NCI-H774 (cell line): ENCODE measurements around the gene ERCC1.

Source experiments
- DNase-seq: peaks from one replicate; lab custom pipeline; 2025; lab: John Stamatoyannopoulos, UW

ERCC1 gene

DNA sequence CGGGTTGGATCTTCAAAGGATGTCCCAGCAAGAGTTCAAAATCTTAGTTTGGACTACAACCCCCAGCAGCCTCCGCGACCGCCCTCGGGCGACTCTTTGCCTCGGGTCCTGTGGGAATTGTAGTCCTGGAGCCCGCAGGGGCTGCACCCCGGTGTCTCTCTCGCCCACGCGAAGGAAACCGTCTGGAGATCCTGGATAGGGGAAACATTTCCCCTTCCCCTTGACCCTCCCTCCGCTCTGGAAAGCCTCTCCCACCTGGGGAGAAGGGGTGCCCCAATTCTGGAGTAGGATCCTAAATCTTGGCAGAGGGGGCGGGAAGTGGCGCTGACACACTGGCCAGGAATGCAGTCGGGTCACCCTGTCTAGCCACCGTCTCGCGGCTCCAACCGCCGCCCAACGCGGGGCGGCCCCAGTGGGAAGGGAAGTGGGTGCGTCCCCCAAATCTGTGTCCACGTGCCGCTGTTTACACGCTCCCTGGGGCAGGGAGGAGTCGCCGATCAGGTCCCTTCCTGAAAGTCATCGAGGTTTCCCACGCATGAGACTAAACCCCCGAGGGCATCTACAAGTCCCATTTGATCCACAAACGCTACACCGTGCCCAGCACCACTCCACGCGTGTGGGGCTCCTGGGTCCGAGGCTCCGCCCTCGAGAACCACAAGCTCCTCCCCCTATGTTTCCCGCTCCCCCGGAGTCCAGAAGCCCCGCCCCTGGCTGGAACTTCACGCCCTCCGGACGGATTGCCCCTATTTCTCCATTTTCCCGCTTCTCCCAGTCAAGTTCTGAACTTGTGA, 18.1 kb downstream of the ERCC1 start:
- DNase-seq, result peak; percentile 74

DNA sequence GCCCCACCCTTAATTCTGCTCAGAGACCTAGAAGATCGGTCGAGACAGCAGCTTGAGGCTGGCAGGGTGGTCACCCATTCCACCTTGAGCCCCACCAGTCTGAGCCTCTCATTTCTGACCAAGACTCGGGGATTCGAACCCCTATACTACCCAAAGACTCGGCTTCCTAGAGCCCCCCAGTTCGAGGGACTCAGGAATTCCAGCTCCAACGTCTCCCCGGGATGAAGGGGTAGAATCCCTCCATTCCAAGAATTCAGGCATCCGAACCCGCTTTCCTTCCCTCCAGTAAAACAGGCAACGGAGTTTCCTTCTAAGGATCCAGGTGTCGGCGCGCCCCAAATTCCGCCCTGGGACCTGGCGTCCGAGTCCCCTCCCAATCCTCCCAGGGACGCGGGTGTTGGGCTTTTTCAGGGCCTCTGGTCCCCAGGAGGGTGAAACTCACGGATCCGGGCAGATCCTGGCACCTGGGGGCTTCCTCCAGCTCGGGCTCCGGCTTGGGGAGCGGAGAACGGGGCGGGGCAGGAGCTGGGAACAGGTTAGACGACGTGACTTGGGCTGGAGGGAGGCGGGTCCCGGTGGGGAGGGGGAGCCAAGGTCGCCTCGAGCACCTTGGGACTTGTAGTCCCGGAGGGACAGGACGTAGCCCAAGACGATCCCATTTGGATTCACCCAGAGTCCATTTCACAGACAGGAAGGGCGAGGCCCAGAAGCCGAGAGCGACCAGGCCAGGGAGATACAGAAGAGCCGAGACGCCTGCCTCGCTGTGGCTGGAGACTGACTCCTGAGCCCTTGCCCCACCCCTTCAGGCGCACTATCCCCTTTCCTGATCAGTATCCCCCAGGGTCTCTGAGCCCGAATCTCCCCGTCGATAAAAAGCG, 18.9 kb downstream of the ERCC1 start, which contains the start of gene PPP1R13L:
Gene PPP1R13L (minus strand): TSS at position 513 of the 878 bp plus-strand sequence. CDS start 6,751 bp downstream, outside the sequence.
- DNase-seq, result peak; percentile 81

DNA sequence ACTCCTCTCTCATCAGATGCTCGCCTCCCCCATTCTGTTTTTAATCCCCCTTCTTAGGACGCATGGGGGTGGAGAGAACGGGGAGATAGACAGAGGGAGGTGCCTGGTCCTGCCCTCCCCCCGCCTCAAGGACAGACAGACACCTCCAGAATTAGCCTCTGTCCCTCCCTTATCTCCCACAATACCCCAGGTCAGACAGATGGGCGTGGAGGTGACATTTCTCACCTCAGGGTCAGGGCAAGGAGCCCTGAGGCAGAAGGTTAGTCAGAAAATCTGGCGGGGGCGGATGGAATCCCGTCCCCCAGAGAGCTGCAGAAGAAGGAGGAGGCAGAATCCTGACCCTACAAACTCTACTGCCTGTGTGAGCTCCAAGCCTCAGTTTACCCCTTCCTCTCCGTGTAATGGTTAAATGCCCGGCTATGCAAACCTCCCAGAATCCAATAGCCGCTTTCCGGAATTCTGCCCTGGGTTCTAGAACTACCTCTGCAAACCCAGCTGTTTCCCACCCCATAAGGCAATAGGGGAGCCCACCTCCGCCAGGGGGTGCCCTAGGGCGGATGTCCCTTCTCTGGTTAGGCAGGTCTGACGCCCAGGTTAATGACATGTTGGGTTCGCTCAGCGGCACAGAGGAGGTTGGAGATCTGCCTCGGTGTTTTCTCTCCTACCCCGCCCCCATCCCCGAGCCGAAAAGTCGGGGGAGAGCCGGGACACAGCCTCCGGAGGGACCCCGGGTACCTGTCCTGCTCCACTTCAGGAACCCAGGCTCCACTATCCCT, 19.7 kb downstream of the ERCC1 start:
- DNase-seq, result peak; percentile 24

DNA sequence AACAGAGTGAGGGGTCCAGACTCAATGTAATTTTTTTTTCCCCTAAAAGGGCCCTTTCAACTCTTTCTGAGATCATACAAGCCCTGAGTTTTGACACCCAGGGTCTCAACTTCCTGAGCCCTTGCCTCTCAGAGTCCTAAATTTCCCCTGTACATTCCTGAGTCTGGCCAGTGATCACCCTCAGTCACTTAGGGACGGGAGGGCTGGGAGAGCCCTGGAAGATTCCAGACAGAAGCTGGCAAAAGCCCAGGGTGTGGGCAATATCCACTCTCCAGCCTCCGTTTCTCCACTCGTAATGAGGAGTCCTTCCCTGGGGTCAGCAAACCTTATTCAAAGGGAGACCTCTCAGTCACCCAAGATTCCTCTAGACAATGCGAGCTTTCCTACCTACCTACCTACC, 20.4 kb downstream of the ERCC1 start:
- DNase-seq, result no peak

DNA sequence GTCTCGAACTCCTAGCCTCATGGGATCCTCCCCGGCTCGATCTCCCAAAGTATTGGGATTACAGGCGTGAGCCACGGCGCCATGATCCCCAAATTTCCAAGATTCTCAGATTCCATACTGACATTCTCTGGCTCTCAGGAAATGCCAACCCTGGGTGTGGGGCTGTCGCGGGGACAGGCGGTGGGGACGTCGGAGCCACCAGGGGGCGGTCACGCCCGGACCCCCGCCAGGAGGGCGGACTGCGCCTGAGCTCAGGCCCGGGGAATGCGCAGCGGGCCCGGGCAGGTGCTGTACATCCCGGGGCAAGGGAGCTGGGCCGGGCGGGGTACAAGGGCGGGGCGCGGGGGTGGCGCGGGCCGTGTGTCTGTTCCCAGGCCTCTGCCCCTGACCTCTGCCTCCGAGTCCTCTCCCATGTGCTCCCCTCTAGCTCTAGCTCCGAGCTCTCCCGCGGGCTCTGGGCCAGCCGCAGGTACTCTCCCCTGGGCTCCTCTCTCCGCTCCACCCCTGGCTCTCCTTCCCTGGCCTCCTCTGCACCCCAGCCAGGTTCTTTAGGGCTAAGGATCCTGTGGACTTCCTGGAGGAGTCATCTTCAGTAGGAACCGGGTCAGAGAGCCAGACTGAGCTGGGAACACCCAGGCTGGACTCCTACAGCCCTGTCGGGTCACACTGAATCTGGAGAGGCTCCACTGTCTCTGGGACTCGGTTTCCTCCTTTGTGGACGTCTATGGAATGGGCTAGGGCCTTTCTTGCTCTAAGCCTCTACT, 21.2 kb downstream of the ERCC1 start:
- no peak for DNase-seq

DNA sequence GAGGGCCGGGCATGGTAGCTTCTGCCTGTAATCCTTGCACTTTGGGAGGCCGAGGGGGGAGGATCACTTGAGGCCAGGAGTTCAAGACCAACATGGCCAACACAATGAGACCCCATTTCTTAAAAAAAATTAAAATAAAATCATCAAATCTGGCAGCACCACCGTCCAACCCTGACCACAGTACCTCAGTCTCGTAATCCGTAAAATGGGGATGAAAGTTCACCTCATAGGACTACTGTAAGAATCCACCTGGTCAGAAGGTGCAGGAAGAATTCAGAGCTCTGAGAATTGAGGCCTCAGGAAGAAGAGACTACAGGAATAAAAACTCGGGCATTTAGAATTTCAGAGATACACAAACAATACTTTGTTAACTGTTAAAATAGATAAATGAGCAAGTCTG, 21.9 kb downstream of the ERCC1 start:
- DNase-seq, result no peak

DNA sequence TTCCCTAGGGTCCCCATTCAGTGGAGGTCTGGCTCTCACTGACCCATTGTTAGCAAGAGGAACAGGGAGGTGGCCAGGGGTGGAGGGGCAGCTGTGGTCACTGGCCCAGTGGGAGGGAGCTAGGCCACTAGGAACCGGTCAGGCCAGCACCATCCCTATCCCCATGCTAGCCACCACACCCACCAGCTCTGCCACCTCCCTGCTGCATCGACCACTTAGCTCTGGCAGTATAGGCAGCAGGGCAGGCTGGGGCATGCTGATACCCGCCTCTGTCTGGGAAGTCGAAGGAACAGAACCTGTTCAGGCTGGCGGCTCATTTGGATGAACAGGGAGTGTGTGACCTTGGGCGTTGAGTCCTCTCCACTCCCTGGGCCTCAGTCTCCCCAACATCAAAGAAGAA, 23.5 kb downstream of the ERCC1 start:
- no peak for DNase-seq

DNA sequence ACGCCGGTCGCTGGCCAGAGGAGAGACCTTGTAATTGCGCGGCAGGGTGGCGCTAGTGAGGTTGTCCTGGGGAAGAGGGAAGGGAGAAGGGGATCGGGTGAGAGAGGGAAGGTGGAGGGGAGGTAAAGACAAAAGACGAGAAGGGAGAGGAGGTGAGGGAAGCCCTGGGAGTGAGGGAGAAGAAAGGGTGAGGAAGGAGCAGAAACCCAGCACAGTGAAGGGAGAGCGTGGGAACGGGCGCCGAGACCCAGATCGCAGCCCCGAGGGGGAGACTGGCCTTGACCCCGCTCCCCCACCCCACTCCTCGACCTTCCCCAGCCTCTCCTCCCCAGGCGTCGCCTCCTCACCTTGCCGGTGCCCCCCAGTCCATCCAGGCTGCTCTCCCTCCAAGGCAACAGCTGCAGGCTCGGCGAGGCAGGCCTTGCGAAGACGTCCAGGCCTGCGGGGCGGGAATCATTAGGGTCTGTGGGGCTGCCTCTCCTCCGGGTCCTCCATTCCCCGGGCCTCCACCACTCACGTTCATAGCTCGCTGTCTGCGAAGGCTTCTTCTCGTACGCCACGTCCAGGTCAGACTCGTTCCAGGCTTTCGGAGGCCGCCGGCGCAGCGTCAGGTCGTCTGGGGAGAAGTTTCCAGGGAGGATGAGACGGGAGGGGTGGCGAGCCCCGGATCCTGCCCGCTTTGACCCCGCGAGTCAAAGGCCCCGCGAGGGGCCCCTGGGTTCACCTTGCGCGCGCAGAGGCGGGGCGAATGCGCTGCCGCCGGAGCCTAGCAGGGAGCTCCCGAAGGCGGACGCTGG, 27.7 kb downstream of the ERCC1 start:
- DNase-seq, result no peak

DNA sequence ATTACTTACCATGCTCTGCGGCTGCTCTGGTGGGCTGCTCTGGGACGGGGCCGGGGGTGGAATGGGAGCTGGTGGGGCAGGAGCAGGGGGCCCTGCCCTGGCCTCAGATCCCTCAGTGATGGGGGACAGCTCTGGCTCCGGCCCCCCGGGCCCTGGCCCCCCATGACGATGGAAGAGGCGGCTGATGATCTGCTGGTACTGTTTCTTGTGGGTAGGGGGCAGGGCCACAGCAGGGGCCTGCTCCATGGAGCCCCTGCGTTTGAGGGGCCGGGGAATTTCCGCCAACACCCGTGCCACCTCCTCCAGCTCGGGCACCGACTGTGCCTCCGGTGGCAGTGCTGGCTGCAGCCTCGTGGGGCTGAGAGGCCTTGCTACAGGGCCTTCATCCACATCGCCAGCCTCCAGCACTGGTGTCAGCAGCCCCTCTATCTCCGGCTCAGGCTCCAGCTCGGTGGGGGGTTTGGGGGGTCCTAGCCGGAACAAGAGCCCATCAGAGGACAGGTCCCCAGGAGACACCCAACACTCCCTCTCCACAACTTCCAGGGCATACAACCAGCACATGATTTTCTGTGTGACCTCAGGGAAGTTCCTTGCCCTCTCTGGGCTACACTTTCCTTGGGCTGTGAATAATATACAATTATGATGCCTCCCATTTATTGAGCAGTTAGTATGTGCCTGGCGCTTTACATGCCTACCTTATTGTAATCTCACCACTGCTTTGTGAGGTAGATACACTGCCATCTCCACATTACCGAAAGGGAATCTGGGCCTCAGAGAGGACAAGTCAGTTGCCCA, 31.6 kb downstream of the ERCC1 start:
- DNase-seq, result no peak

DNA sequence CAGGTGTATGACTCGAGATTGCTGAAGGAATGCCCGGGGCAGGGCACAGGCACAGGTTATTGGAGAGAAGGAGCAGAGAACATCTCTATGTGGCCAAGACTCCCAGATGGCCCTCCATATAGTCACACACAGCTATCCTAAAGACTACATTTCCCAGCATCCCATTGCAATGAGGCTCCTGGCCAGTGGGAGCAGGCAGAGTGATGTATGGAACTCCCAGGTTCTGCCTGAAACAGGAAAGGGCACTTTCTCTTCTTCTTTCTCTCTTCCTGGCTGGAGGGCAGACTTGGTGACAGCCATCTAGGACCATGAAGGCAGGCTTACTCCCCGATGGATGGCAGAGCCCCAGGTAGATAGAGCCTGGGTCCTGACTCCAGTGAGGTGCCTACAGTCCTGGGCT, 32.4 kb downstream of the ERCC1 start:
- no peak for DNase-seq

DNA sequence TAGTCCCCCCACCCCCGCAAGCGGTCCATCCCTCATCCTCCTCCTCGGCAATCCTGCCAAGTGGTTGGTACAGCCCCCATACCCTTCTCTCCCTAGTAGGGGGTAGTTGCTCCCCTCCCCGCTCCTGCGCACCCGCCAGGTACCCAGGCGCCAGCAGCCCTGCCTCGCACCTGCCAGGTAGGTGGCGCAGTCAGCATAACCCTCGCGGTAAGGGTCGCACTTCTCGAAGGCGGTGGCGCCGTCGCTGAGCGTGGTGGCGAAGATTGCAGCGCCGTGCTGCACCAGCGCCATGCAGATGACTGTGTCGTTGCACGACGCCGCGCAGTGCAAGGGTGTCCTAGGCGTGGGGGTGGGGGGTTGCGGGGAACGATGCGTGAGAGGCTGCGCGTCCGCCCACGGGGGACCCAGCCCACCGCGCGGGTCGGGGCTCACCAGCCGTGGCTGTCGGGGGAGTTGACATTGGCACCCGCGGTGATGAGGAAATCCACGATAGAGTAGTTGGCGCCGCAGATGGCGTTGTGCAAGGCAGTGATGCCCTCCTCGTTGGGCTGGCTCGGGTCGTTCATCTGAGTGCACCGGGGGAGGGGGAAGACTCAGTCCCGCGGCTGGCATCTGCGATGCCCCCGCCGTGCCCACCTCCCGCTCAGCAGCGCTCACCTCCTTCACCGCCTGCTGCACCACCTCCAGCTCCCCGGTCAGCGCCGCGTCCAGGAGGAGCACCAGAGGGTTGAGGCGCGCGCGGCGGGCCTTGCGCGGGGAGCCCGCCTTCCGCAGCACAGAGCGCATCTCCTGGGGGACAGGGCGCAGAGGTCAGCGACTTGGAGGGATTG, 38.1 kb downstream of the ERCC1 start:
- no peak for DNase-seq

DNA sequence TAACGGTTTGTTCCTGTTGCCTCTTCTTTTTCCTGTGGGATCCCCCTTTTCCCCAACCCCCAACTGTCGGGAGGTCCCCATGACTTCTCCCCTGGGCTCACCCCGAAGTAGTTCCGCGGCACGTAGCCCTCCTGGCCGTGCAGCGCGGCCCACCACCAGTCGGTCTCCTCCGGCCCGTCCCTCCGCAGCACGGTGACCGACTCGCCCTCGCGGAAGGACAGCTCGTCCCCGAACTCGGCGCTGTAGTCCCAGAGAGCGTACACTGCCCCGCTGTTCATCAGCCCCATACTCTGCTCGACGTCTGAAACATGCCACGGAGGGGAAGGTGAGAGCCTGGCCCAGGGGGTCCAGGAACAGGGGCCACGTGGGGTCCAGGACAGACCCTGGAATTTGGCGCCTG, 41.3 kb downstream of the ERCC1 start:
- no peak for DNase-seq

DNA sequence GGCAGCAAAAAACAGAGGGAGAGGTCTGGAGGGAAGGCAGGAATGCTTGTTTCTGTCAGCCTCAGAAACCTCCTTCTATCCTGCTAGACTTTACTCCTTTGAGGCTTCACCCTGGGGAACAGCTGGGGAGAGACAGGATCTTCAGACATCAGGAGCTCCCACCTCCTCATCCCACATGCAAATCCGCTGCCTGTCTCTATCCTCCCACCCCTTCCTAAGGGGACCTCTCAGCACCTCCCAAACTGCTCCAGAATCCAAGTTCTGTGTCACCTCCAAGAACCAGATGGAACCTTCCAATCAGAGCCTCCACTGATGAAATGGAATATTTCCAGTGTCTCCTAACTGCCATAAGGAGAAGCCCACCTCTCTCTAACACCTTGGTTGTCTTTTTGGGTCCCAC, 43.6 kb downstream of the ERCC1 start:
- DNase-seq, result no peak

DNA sequence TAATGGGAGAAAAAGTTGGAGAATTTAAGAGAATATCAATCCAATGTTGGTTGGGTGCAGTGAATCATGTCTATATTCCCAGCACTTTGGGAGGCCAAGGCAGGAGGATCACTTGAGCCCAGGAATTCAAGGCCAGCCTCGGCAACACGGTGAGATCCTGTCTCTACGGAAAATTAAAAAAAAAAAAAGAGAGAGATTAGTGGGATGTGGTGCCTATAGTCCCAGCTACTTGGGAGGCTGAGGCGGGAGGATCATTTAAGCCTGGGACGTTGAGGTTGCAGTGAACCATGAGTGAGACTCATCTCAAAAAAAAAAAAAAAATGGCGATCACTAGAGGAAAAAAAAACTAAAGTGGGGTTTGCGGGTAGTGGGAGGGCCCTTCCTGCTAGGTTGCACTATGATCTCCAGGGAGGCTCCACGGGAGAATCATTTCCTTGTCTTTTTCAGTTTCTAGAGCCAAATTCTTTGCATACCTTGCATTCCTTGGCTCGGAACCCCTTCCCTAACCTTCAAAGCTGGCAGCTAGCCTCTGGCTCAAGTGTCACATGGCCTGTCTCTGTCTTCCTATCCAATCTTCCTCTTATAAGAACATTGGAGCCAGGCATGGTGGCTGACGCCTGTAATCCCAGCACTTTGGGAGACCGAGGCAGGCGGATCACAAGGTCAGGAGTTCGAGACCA, 47.5 kb downstream of the ERCC1 start:
- DNase-seq, result no peak

DNA sequence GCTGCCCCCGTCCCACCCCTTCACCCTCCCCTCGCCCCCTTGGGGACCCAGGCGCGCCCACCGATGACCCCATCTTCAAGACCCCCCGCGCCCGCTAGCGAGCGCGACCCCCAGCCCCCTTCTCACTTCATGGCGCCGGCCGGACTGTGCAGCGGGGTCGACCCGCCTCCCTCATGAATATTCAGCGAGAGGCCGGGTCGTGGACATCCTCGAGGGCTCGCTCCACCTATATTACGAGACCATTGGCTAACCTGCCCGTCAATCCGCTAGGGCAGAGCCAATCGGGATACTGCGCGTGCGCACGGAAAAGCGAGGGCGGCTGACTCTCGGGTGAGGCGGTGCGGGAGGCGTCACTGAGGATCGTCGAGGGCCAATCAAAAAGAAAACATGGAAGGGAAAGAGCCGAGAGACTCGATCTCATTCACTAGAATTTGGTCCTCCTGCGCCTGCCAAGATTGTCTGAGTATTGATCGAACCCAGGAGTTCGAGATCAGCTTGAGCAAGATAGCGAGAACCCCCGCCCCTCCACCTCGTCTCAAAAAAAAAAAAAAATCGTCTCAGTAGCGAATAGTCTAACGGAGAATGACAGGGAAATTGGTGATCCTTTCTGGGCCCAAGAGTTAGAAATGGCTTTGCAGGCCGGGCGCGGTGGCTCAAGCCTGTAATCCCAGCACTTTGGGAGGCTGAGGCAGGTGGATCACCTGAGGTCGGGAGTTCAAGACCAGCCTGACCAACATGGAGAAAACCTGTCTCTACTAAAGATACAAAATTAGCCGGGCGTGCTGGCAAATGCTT, 53.1 kb downstream of the ERCC1 start, which contains the start of gene ERCC2:
Gene ERCC2 (minus strand): TSS at position 164 of the 795 bp plus-strand sequence. CDS start 33 bp downstream, at position 131.
- DNase-seq, result peak; percentile 99

DNA sequence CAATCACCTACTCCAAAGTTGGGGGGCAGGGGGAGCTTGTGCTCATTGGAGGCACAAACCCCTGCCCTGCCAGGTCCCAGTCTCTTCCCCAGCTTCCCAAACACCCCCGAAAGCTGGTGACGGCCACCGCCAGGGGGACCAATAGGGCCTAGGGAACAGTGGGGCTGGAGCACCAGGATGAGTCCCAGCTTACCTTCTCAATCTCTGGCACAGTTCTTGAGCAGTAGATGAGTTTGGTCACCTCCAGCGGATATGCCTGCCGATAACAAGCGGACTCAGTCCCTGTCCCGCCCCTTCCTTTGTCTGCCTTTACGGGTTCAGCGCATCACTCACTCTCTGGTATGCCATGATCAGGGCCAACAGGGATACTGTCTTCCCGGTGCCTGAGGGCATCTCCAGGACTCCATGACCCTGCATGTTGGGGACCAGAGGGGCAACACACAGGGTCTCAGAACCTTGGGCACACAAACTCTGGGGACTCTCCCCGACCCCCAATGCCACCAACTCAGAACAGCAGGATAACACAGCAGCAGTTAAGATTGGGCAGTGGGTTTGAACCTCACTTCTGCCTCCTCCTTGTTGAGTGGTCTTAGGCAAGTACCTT, 54.9 kb downstream of the ERCC1 start:
- no peak for DNase-seq

DNA sequence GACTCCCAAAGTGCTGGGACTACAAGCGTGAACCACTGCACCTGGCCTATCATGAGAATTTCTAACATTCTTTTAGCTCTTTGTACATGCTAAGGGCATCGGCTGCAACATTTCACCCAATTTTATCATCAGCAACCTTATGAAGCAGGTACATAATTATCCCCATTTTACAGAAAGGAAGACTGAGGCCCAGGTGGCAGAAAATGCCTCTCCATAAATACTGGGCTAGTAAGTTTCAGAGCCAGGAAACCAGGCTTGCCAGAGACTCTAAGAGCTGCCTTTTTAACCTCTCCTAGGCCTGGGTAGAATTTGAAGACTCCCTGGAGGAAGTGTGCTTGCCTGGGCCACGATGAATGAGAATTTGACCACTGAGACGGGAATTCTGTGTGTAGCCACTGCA, 55.6 kb downstream of the ERCC1 start:
- no peak for DNase-seq
